ENCODE data around the gene SPATA3.

DNA sequence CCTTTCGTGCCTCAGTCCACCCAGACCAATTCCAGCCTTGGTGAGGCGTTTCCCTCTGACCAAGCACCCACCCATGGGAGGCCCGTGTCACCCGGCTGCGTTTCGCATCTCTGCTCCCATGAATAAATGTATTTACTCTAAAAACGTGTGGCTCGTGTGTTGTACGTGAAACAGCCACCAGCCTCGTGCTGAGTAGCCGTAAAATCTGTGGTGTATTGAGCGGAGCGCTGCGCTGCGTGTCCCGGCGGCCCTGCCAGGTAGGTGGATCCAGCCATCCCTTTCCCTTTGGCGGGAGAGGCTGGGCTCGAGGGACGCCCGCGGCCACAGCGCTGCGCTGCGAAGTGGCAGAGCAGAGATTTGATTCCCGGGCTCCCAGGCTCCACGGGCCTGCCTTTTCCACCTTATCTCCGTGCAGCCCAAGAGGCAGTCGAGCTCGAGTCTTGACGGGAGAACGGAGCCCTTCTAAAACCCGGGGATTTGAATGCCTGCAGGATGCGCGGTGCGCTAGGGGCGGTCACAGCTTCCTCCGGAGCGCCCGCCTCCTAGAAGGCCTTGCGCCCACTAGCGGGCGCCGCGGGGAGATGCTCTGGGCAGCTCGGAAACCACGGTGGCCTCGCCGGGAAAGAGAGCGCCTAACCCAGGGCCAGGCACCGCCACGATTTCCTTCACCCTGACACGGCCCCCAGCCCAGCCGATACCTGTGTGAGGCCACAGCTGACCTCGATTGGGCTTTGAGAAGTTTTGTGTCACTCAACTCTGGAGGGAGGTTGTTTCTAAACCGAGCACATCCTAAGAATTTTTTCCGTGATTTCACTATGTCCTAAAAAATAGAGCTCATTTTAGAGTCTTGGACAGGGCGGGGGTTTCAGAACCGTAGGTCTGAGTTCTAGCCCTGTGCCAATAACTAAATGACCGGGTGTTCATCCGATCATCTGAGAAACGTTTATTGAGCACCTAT, 56.9 kb downstream of the SPATA3 start:
- TF ChIP-seq FOSL1 (IDR thresholded peaks at IDR 0.05; ENCODE audit: insufficient read depth, low read depth, low read length) (no peak), POLR2AphosphoS5 (IDR thresholded peaks at IDR 0.05; ENCODE audit: low read depth, low read length) (no peak), RFX5 (IDR thresholded peaks at IDR 0.05; ENCODE audit: borderline replicate concordance, low read depth, low read length) (no peak), CHD1 (IDR thresholded peaks at IDR 0.05; ENCODE audit: low read depth, low read length) (no peak), EZH2 (IDR thresholded peaks at IDR 0.05; ENCODE audit: low read depth, low read length, severe bottlenecking) (no peak), ZNF274 (IDR thresholded peaks at IDR 0.05; ENCODE audit: borderline replicate concordance, extremely low read depth, low read length) (no peak), CHD2 (IDR thresholded peaks at IDR 0.05; ENCODE audit: low read length) (no peak), BCL11A (IDR thresholded peaks at IDR 0.05; ENCODE audit: low read depth in 2 of 2, low read length in 2 of 2) (no peak), GABPA (IDR thresholded peaks at IDR 0.05; ENCODE audit: borderline replicate concordance, insufficient read depth, low read length) (no peak; the same call in 1 of the 2 replicates), SIX5 (IDR thresholded peaks at IDR 0.05; ENCODE audit: low read depth, low read length) (no peak)
- TF ChIP-seq, protein P1, sequence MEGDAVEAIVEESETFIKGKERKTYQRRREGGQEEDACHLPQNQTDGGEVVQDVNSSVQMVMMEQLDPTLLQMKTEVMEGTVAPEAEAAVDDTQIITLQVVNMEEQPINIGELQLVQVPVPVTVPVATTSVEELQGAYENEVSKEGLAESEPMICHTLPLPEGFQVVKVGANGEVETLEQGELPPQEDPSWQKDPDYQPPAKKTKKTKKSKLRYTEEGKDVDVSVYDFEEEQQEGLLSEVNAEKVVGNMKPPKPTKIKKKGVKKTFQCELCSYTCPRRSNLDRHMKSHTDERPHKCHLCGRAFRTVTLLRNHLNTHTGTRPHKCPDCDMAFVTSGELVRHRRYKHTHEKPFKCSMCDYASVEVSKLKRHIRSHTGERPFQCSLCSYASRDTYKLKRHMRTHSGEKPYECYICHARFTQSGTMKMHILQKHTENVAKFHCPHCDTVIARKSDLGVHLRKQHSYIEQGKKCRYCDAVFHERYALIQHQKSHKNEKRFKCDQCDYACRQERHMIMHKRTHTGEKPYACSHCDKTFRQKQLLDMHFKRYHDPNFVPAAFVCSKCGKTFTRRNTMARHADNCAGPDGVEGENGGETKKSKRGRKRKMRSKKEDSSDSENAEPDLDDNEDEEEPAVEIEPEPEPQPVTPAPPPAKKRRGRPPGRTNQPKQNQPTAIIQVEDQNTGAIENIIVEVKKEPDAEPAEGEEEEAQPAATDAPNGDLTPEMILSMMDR (IDR thresholded peaks at IDR 0.05; ENCODE audit: control extremely low read depth in 1 of 3, insufficient read depth in 1 of 3, low read depth in 1 of 3, low read length in 3 of 3) = peak; percentile 77 to 97 (median 87)
- TF ChIP-seq, protein P2, sequence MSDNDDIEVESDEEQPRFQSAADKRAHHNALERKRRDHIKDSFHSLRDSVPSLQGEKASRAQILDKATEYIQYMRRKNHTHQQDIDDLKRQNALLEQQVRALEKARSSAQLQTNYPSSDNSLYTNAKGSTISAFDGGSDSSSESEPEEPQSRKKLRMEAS (IDR thresholded peaks at IDR 0.05) = peak; percentile 88
